GM06990 (cell line): ENCODE results near the gene CIART.

Experiments used
- DNase-seq: peaks from one replicate; pipeline ENCODE4 v3.0.0-alpha.2; 2011; ENCODE audit not compliant: insufficient read length; ENCODE audit errors: extremely low read depth
- H3K27me3 ChIP-seq: replicated peaks from 2 replicates; pipeline ENCODE4 v1.6.0; 2011; ENCODE audit warnings: low read length; ENCODE audit not compliant: control insufficient read depth, insufficient read depth
- H3K36me3 ChIP-seq: 2 replicates; pipeline ENCODE4 v1.5.1; 2011; ENCODE audit warnings: low read length; ENCODE audit not compliant: control insufficient read depth, insufficient read depth
- H3K4me3 ChIP-seq: replicated peaks from 2 replicates; pipeline ENCODE4 v1.5.1; 2011; ENCODE audit warnings: low read depth, mild to moderate bottlenecking, control low read depth, low read length
- CTCF ChIP-seq: IDR thresholded peaks from 2 replicates; pipeline ENCODE4 v1.5.1; 2011; ENCODE audit warnings: low read length, control low read depth, mild to moderate bottlenecking, inconsistent platforms; ENCODE audit not compliant: insufficient read depth, poor library complexity, severe bottlenecking

CIART gene

DNA sequence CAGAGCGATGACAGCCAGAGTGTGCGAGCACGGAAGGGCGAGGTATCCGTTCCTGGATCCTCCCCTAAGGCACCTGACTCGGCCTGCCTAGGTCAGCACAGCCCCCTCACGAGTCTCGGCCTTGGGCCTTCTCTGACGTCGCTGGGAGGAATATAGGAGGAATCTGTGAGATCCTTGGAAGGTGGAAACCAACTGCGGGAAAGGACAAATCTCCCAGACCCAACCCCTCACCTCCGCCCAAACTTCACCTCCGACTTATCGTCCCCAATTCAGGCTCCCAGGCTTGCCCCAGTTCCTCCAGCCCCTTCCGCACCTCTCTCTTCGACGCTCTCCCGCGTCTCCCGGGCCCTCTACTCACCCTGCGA, 14.0 kb upstream of the CIART start:
- DNase-seq: no peak
- Histone ChIP-seq H3K4me3 (peak overlapping the region; percentile 82), H3K36me3 (peaks cover 13% of the 10 kb centered on the region), H3K27me3 (no peaks in the 10 kb centered on the region)
- no peak for TF ChIP-seq CTCF

- Histone ChIP-seq H3K36me3 (peaks cover 13% of the 10 kb centered on the region), H3K27me3 (no peaks in the 10 kb centered on the region), H3K4me3 (peak within 1 kb of the TSS; percentile 82)
- no peak for TF ChIP-seq CTCF
- DNase-seq: peak; percentile 92
Measured at GRCh38 chr1:150268705-150269403, 13.5 kb upstream of the CIART start, which contains the start of gene APH1A. TSS of gene APH1A (minus strand) at chr1:150269016. CDS start at chr1:150268810, 206 bp downstream.

GRCh38 chr1:150269451-150269850, 12.9 kb upstream of the CIART start:
- H3K4me3 ChIP-seq: peak overlapping the region; percentile 82
- peaks cover 13% of the 10 kb centered on the region for H3K36me3 ChIP-seq
- no peak for TF ChIP-seq CTCF
- H3K27me3 ChIP-seq: no peaks in the 10 kb centered on the region
- DNase-seq: no peak

- Histone ChIP-seq H3K27me3 (no peaks in the 10 kb centered on the region), H3K36me3 (peaks cover 3% of the 10 kb centered on the region; the same call in 1 of the 2 replicates), H3K4me3 (no peak overlapping the region)
- TF ChIP-seq CTCF: no peak
- DNase-seq: no peak
Measured at GRCh38 chr1:150271291-150271959, 10.9 kb upstream of the CIART start.

GRCh38 chr1:150273311-150273710, 9.0 kb upstream of the CIART start:
- Histone ChIP-seq H3K27me3 (no peaks in the 10 kb centered on the region), H3K4me3 (peak overlapping the region; percentile 38), H3K36me3 (no peaks in the 10 kb centered on the region)
- DNase-seq: no peak
- TF ChIP-seq CTCF: no peak
